ENCODE results near the gene UGGT1. TPM values are rescaled to one million over a fixed set of nuclear protein-coding genes. Genes with fewer than 3 reads are reported as not detected.

The UGGT1 gene
- 77.5 and 83.2 TPM in 2 replicates for total RNA-seq
- polyA plus RNA-seq, result 23.4 and 27.6 TPM in 2 replicates
- polyA plus RNA-seq (2011; cell fraction: cytosol; rRNA removed), result 24.6 and 24.9 TPM in 2 replicates
- 36.4 and 52.7 TPM in 2 replicates for polyA plus RNA-seq (2011; cell fraction: nucleus; rRNA removed)
- 53.3 and 63.6 TPM in 2 replicates for polyA plus RNA-seq (2012)
- 60.6 and 61.0 TPM in 2 replicates for polyA minus RNA-seq
- polyA minus RNA-seq (2011; cell fraction: cytosol; rRNA and poly(A)+ RNA removed), result 20.3 TPM
- polyA minus RNA-seq (2011; cell fraction: nucleus; rRNA and poly(A)+ RNA removed), result 48.4 and 59.0 TPM in 2 replicates
- Bru-seq, nascent RNA, result percentile 86 among the genes with signal in this experiment
- percentile 83 among the genes with signal in this experiment for BruChase-seq, experiment 1, labeled RNA remaining after a 6-hour chase
- percentile 83 among the genes with signal in this experiment for BruChase-seq, experiment 2, labeled RNA remaining after a 2-hour chase
- long read RNA-seq, full-length matches to known transcripts, result 28 of 71 reads
- long read RNA-seq, partial matches to known transcripts, result 8 of 71 reads
- long read RNA-seq, other reads (novel, unspliced or antisense), result 35 of 71 reads

DNA sequence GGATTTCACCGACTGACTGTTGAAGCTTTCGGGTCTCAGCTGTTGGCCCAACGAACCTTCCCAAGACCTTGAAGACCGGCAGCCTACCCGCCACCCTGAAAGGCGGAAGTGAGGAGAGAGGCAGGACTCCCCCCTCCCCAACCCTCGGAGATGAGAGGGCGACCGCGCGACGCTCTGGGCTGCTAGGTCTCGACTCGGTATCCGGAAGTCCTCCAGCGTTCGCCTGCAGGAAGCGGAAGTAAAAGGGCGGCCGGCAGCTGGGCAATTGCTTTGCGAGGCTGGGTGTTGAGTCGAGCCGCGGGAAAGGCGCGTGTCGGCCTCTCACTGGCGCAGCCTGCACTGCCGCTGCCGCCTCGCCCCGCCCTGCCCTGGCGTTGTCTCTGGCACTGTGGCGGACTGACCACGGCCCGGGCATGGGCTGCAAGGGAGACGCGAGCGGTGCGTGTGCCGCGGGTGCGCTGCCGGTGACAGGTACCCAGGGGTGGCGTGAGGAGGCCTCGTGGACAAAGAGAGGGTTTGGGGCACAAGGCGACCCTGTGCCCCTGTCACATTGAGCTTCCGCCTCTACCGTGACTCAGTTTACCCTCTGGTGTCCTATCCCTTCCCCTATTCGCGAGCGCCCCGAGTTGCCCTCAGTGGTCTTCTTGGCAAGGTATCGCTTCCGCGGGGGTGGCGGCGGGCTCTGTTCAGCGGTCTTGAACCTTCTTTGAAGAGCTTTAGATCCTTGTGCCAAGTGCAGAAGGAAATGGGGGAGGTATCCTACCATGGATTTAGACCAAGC is at the start of gene UGGT1:
Gene UGGT1, plus strand, starts transcription at position 256 of the 781 bp plus-strand sequence. Its CDS starts 158 bp downstream, at position 414.
- peak within 1 kb of the TSS; percentile 56 for H3K27ac ChIP-seq (ENCODE audit: insufficient read depth, low read depth, low read length)
- peak within 1 kb of the TSS; percentile 63 for H2AFZ ChIP-seq (ENCODE audit: low read depth, low read length)
- no peaks in the 10 kb centered on the region for H4K20me1 ChIP-seq (replicated peaks; ENCODE audit: control insufficient read depth, extremely low read depth, insufficient read depth, low read length)
- peak within 1 kb of the TSS; percentile 88 for H3K4me2 ChIP-seq (ENCODE audit: insufficient read depth, low read length)
- intact Hi-C loops (cut with micrococcal nuclease), result loop anchor here (1.0 to 10.0 kb wide), 3 partner anchors 63 to 206 kb away; partner anchors contain the start of genes AMMECR1L and SAP130
- H3K4me3 ChIP-seq (replicated peaks in 1 of 3; ENCODE audit: insufficient read depth in 1 of 3, low read depth in 1 of 3, low read length in 3 of 3), result peak within 1 kb of the TSS; percentile 53 to 89 (median 87)
- H3K36me3 ChIP-seq (ENCODE audit: control insufficient read depth in 2 of 2, extremely low read depth in 1 of 2, insufficient read depth in 2 of 2, low read length in 2 of 2), result peaks cover 0 to 3% of the 10 kb centered on the region in 2 experiments
- ChIA-PET CTCF (interaction anchor here (0.5 to 3.4 kb wide), 6 partner anchors 12 to 175 kb away, joined by 3 to 27 read pairs (median 4); no protein-coding TSS in a partner anchor), POLR2A (interaction anchor here (0.6 to 1.1 kb wide), 5 partner anchors 15 to 100 kb away, joined by 3 to 5 read pairs (median 3); partner anchors contain the start of gene SAP130)
- H3K9me1 ChIP-seq (replicated peaks; ENCODE audit: control insufficient read depth, extremely low read depth, insufficient read depth, low read length), result no peaks in the 10 kb centered on the region
- DNase-seq (ENCODE audit: low read depth, low spot score) (peak; percentile 98), FAIRE-seq (peak; percentile 99)
- H3K4me1 ChIP-seq (ENCODE audit: control insufficient read depth, extremely low read depth, insufficient read depth, low read length), result peaks cover 5% of the 10 kb centered on the region
- peaks cover 48% of the 10 kb centered on the region for H3K79me2 ChIP-seq (ENCODE audit: control insufficient read depth, insufficient read depth, low read length)
- H3K9me3 ChIP-seq (replicated peaks; ENCODE audit: control insufficient read depth, insufficient read depth, low read length), result no peaks in the 10 kb centered on the region
- H3K27me3 ChIP-seq (ENCODE audit: control insufficient read depth in 2 of 2, insufficient read depth in 2 of 2, low read length in 2 of 2), result no peaks in the 10 kb centered on the region
- peak within 1 kb of the TSS; percentile 80 for H3K9ac ChIP-seq (replicated peaks; ENCODE audit: extremely low read depth, insufficient read depth, low read length)
- dilution Hi-C loops (cut with MboI; ENCODE audit: extremely low pct_ligation_motif_present, low sequenced_read_pairs), result no loop called here
- TF ChIP-seq, protein P1, sequence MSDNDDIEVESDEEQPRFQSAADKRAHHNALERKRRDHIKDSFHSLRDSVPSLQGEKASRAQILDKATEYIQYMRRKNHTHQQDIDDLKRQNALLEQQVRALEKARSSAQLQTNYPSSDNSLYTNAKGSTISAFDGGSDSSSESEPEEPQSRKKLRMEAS (IDR thresholded peaks at IDR 0.05; ENCODE audit: insufficient read depth, insufficient read length), result peak; percentile 31
- TF ChIP-seq JUN (IDR thresholded peaks at IDR 0.05; ENCODE audit: borderline replicate concordance, insufficient read depth, insufficient read length, low read depth) (no peak), GATA2 (IDR thresholded peaks at IDR 0.05; ENCODE audit: insufficient read depth, insufficient read length, low read depth, low read length) (no peak), EZH2 (IDR thresholded peaks at IDR 0.05; ENCODE audit: borderline replicate concordance, low read depth, low read length, severe bottlenecking) (no peak), POLR2A (IDR thresholded peaks at IDR 0.05; ENCODE audit: low read depth, low read length) (peak; percentile 96), MYC (IDR thresholded peaks at IDR 0.05; ENCODE audit: low read depth, low read length) (no peak), FOS (IDR thresholded peaks at IDR 0.05; ENCODE audit: borderline replicate concordance, insufficient read depth, low read length) (no peak), POLR2AphosphoS5 (IDR thresholded peaks at IDR 0.05; ENCODE audit: insufficient read depth, low read depth, low read length) (peak; percentile 96)
- TF ChIP-seq, protein P2, sequence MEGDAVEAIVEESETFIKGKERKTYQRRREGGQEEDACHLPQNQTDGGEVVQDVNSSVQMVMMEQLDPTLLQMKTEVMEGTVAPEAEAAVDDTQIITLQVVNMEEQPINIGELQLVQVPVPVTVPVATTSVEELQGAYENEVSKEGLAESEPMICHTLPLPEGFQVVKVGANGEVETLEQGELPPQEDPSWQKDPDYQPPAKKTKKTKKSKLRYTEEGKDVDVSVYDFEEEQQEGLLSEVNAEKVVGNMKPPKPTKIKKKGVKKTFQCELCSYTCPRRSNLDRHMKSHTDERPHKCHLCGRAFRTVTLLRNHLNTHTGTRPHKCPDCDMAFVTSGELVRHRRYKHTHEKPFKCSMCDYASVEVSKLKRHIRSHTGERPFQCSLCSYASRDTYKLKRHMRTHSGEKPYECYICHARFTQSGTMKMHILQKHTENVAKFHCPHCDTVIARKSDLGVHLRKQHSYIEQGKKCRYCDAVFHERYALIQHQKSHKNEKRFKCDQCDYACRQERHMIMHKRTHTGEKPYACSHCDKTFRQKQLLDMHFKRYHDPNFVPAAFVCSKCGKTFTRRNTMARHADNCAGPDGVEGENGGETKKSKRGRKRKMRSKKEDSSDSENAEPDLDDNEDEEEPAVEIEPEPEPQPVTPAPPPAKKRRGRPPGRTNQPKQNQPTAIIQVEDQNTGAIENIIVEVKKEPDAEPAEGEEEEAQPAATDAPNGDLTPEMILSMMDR (IDR thresholded peaks at IDR 0.05; ENCODE audit: extremely low read depth in 1 of 2, insufficient read depth in 1 of 2, low read depth in 1 of 2, low read length in 2 of 2), result no peak
- TSS peak; percentile 49 for BruUV-seq (replicated peaks)

Measured in endothelial cell of umbilical vein (primary cell).